HCT116 (cell line): ENCODE data around the gene TNIK. TPM values are rescaled to one million over a fixed set of nuclear protein-coding genes. Genes with fewer than 3 reads are reported as not detected.

Source experiments
- ATAC-seq: fragments of 200-7000 bp; cut with Tn5 transposase; 2 replicates; pipeline ENCODE4 v1.9.1; 2020; ENCODE audit warnings: mild to moderate bottlenecking, moderate library complexity
- BruUV-seq: library from RNA; stranded (reverse); fragments of 400-500 nt; replicated peaks from 2 replicates; lab custom pipeline; 2021; lab: Mats Ljungman, UMichigan
- CTCF ChIA-PET: fragments of 300-600 bp; sonication (Branson Sonifier 250); formaldehyde crosslinking; loops from one replicate; lab custom pipeline; 2021; ENCODE audit warnings: antibody characterized with exemption; lab: Charles Lee
- POLR2A ChIA-PET: fragments of 300-600, 350-600 bp; sonication (Branson Sonifier 250); formaldehyde crosslinking; loops from one replicate; lab custom pipeline; 2021; ENCODE audit warnings: antibody characterized with exemption; lab: Charles Lee
- RAD21 ChIA-PET, 2 experiments: fragments of 300-600 bp; sonication (Branson Sonifier 250); formaldehyde crosslinking; loops; one replicate each; lab custom pipeline; 2023; ENCODE audit warnings: low total read pairs in 2 of 2; ENCODE audit not compliant: uncharacterized antibody in 2 of 2, unreplicated experiment in 2 of 2, low non-redundant PET in 1 of 2; lab: Charles Lee
- DNase-seq: peaks from one replicate; pipeline ENCODE4 v3.0.0-alpha.2; 2010; ENCODE audit warnings: low read depth, low spot score
- H2AFZ ChIP-seq: fragments of 200-600 bp; shearing (Covaris generic), sonication (generic); 2 replicates; pipeline ENCODE4 v1.6.1; 2017; ENCODE audit warnings: low read depth, mixed run types, mixed read lengths, antibody characterized with exemption, low read length; ENCODE audit not compliant: poor library complexity, severe bottlenecking
- H3K27ac ChIP-seq: 2 replicates; pipeline ENCODE4 v1.5.1; 2012; ENCODE audit warnings: low read depth, low read length
- H3K27me3 ChIP-seq: fragments of 200-600 bp; sonication (generic); 2 replicates; pipeline ENCODE4 v1.6.1; 2016; ENCODE audit warnings: mixed run types, low read length, mixed read lengths; ENCODE audit not compliant: insufficient read depth
- H3K36me3 ChIP-seq, 2 experiments: fragments of 200-500 bp in 1 of 2; fragments of 200-600 bp in 1 of 2; sonication (Bioruptor generic) in 1 of 2; sonication (generic) in 1 of 2; 2 replicates each; pipeline versions ENCODE4 v1.5.1 to v1.6.1; 2014 to 2016; ENCODE audit warnings: low read length in 2 of 2, inconsistent platforms in 1 of 2, mixed read lengths in 1 of 2, mixed run types in 1 of 2; ENCODE audit not compliant: insufficient read depth in 2 of 2, control insufficient read depth in 1 of 2
- H3K4me1 ChIP-seq, 2 experiments: fragments of 200-600 bp in 1 of 2; sonication (generic) in 1 of 2; 2 replicates each; pipeline versions ENCODE4 v1.5.1 to v1.6.1; 2012 to 2017; ENCODE audit warnings: low read length in 2 of 2, inconsistent platforms in 1 of 2, mild to moderate bottlenecking in 1 of 2, mixed read lengths in 1 of 2, mixed run types in 1 of 2, moderate library complexity in 1 of 2; ENCODE audit not compliant: insufficient read depth in 2 of 2, control insufficient read depth in 1 of 2
- H3K4me2 ChIP-seq: fragments of 200-600 bp; sonication (generic); 2 replicates; pipeline ENCODE4 v1.6.1; 2017; ENCODE audit warnings: mixed run types, low read length, mixed read lengths
- H3K4me3 ChIP-seq, 2 experiments: fragments of 200-600 bp in 1 of 2; sonication (generic) in 1 of 2; replicated peaks in 1 of 2; 2 replicates each; pipeline ENCODE4 v1.5.1; 2011 to 2016; ENCODE audit warnings: low read length in 2 of 2, control low read depth in 1 of 2, low read depth in 1 of 2, mild to moderate bottlenecking in 1 of 2, mixed read lengths in 1 of 2, mixed run types in 1 of 2
- H3K79me2 ChIP-seq: fragments of 200-600 bp; sonication (generic); 2 replicates; pipeline ENCODE4 v1.6.1; 2017; ENCODE audit warnings: mild to moderate bottlenecking, mixed run types, low read length, moderate library complexity, mixed read lengths; ENCODE audit not compliant: insufficient read depth
- H3K9ac ChIP-seq: fragments of 200-600 bp; sonication (generic); 2 replicates; pipeline ENCODE4 v1.6.1; 2016; ENCODE audit warnings: low read length, mixed read lengths
- H3K9me2 ChIP-seq: fragments of 200-600 bp; sonication (generic), shearing (Covaris generic); 2 replicates; pipeline ENCODE4 v1.6.1; 2017; ENCODE audit warnings: mixed run types, mild to moderate bottlenecking, moderate library complexity; ENCODE audit not compliant: insufficient read depth
- H3K9me3 ChIP-seq, 2 experiments: fragments of 200-500 bp in 1 of 2; fragments of 200-600 bp in 1 of 2; sonication (Bioruptor generic) in 1 of 2; sonication (generic) in 1 of 2; 2 replicates each; pipeline ENCODE4 v1.6.1; 2014 to 2017; ENCODE audit warnings: low read length in 2 of 2, mixed read lengths in 2 of 2, inconsistent platforms in 1 of 2, low read depth in 1 of 2, mild to moderate bottlenecking in 1 of 2, mixed run types in 1 of 2, moderate library complexity in 1 of 2; ENCODE audit not compliant: control insufficient read depth in 1 of 2, insufficient read depth in 1 of 2
- H4K20me1 ChIP-seq: fragments of 200-600 bp; sonication (generic), shearing (Covaris generic); 2 replicates; pipeline ENCODE4 v1.6.1; 2017; ENCODE audit warnings: mixed run types, mild to moderate bottlenecking, moderate library complexity; ENCODE audit not compliant: insufficient read depth
- POLR2A ChIP-seq: IDR thresholded peaks from 2 replicates; pipeline ENCODE4 v1.7.0; 2011; ENCODE audit warnings: borderline replicate concordance; ENCODE audit not compliant: insufficient read depth, insufficient read length; ENCODE audit errors: extremely low read depth
- SIN3A ChIP-seq: IDR thresholded peaks from 2 replicates; pipeline ENCODE4 v1.6.1; 2012; ENCODE audit warnings: low read depth
- intact Hi-C: fragments of 100-400 bp; cut with micrococcal nuclease; formaldehyde crosslinking; loops from 2 replicates; pipeline ENCODE4 v1.10.0; 2022
- microRNA counts: library from miRNA; unstranded; fragments of <30 nt; microRNA quantifications from one replicate; lab custom pipeline; 2015
- microRNA-seq: library from miRNA; unstranded; fragments of <30 nt; microRNA quantifications from one replicate; pipeline ENCODE4, GENCODE V29; 2016; ENCODE audit warnings: borderline number of aligned reads
- total RNA-seq: library from RNA; stranded (reverse); gene quantifications from one replicate; pipeline ENCODE4 v1.2.1, GENCODE V29; 2021; ENCODE audit not compliant: unreplicated experiment
- TF ChIP-seq, protein P1 (sequence below): IDR thresholded peaks from 2 replicates; pipeline ENCODE4 v1.6.1; 2011; ENCODE audit warnings: mild to moderate bottlenecking, low read length, moderate library complexity; ENCODE audit not compliant: insufficient replicate concordance; ENCODE audit errors: extremely low read depth
- TF ChIP-seq, protein P2 (sequence below): IDR thresholded peaks from 2 replicates; pipeline ENCODE4 v1.6.1; 2012

TNIK gene
- total RNA-seq, 1 experiment from 2014 or later = 24.1 TPM

DNA sequence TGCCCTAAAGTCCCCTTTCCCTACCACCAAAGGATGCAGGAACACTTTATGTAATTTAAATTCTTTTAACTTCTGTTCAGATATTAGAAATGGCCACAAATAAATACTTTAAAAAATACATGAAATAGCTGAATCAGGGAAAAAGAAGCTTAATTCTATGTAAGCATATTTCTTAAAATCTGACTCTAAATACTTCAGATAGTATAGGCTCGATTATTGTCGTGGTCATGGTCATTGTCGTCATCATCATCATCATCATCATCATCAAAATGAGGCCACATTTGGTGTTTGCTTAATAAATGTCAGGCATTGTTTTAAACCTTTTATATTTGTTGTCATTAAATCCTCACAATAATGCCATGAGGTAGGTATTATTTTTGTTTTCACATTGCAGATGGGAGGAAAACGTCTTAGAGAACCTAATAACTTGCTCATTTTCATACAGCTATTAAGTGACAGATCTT lies 448.3 kb downstream of the TNIK start:
- ATAC-seq = no peak
- Histone ChIP-seq H3K4me1 (no peaks in the 10 kb centered on the region), H3K79me2 (no peaks in the 10 kb centered on the region), H3K4me2 (no peak overlapping the region), H3K4me3 (no peak overlapping the region), H3K36me3 (no peaks in the 10 kb centered on the region), H3K27ac (no peak overlapping the region), H3K9me3 (no peaks in the 10 kb centered on the region), H2AFZ (no peak overlapping the region), H3K9me2 (no peaks in the 10 kb centered on the region), H3K27me3 (no peaks in the 10 kb centered on the region), H4K20me1 (no peaks in the 10 kb centered on the region), H3K9ac (no peak overlapping the region)
- POLR2A ChIA-PET = no interaction called here
- TF ChIP-seq SIN3A (no peak), POLR2A (no peak)
- TF ChIP-seq, protein P1, sequence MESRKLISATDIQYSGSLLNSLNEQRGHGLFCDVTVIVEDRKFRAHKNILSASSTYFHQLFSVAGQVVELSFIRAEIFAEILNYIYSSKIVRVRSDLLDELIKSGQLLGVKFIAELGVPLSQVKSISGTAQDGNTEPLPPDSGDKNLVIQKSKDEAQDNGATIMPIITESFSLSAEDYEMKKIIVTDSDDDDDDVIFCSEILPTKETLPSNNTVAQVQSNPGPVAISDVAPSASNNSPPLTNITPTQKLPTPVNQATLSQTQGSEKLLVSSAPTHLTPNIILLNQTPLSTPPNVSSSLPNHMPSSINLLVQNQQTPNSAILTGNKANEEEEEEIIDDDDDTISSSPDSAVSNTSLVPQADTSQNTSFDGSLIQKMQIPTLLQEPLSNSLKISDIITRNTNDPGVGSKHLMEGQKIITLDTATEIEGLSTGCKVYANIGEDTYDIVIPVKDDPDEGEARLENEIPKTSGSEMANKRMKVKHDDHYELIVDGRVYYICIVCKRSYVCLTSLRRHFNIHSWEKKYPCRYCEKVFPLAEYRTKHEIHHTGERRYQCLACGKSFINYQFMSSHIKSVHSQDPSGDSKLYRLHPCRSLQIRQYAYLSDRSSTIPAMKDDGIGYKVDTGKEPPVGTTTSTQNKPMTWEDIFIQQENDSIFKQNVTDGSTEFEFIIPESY = no peak
- TF ChIP-seq, protein P2, sequence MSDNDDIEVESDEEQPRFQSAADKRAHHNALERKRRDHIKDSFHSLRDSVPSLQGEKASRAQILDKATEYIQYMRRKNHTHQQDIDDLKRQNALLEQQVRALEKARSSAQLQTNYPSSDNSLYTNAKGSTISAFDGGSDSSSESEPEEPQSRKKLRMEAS = no peak
- CTCF ChIA-PET = interaction anchor here (1.1 kb wide), 1 partner anchor 50 kb away, joined by 3 read pairs; no protein-coding TSS in a partner anchor
- intact Hi-C loops = no loop called here
- DNase-seq = no peak
- BruUV-seq = no TSS peak
- RAD21 ChIA-PET = no interaction called here

MicroRNAs within 50 kb of the gene (microRNA counts, 767-probe panel; counts per million panel counts)
- microRNA hsa-miR-569 (lab: Ali Mortazavi, UCI) = not detected

Small RNA genes lying within 50 kb of the gene (microRNA-seq; reads per million reads assigned to microRNA genes)
- not detected for gene MIR569
